SK-N-SH (cell line): Measurements from ENCODE around the gene SP100. TPM values are rescaled to one million over a fixed set of nuclear protein-coding genes. Genes with fewer than 3 reads are reported as not detected.

Experiments used
- CTCF ChIA-PET: fragments of 300-600, 350-600 bp; formaldehyde crosslinking; extraction: SDS; loops from one replicate; lab custom pipeline; 2021; lab: Yijun Ruan, JAX
- POLR2A ChIA-PET: fragments of 350-600 bp; sonication (Branson Sonifier 250); formaldehyde crosslinking; extraction: SDS; loops from one replicate; lab custom pipeline; 2020; ENCODE audit warnings: antibody characterized with exemption, inconsistent platforms; lab: Yijun Ruan, JAX
- DNase-seq: peaks from one replicate; pipeline ENCODE4 v3.0.0; 2012
- H2AFZ ChIP-seq: fragments of 200-600 bp; sonication (generic); 2 replicates; pipeline ENCODE4 v1.8.1; 2016; ENCODE audit warnings: antibody characterized with exemption, mild to moderate bottlenecking, low read depth
- H3F3A ChIP-seq: fragments of 200-600 bp; sonication (generic); replicated peaks from 2 replicates; pipeline ENCODE3; 2016; ENCODE audit warnings: antibody characterized with exemption, mild to moderate bottlenecking; ENCODE audit not compliant: insufficient read depth
- H3K27ac ChIP-seq, 2 experiments: fragments of 200-500 bp in 1 of 2; fragments of 200-600 bp in 1 of 2; sonication (Bioruptor generic) in 1 of 2; sonication (generic), shearing (Covaris generic) in 1 of 2; 2 replicates each; pipeline versions ENCODE4 v1.5.1 to v1.6.1; 2014 to 2016; ENCODE audit warnings: low read depth in 2 of 2, inconsistent platforms in 1 of 2, low read length in 1 of 2, mild to moderate bottlenecking in 1 of 2, mixed read lengths in 1 of 2
- H3K27me3 ChIP-seq: fragments of 200-600 bp; sonication (generic), shearing (Covaris generic); 2 replicates; pipeline ENCODE4 v1.6.1; 2016; ENCODE audit warnings: mixed run types; ENCODE audit not compliant: insufficient read depth
- H3K36me3 ChIP-seq, 2 experiments: fragments of 200-500 bp in 1 of 2; fragments of 200-600 bp in 1 of 2; sonication (Bioruptor generic) in 1 of 2; sonication (generic) in 1 of 2; replicated peaks in 1 of 2; 2 replicates each; pipeline versions ENCODE3 to v1.5.1; 2014 to 2016; ENCODE audit warnings: low read length in 1 of 2, mild to moderate bottlenecking in 1 of 2; ENCODE audit not compliant: insufficient read depth in 2 of 2, control insufficient read depth in 1 of 2
- H3K4me1 ChIP-seq, 2 experiments: fragments of 200-500 bp in 1 of 2; fragments of 200-600 bp in 1 of 2; sonication (Bioruptor generic) in 1 of 2; sonication (generic), shearing (Covaris generic) in 1 of 2; 2 replicates each; pipeline versions ENCODE4 v1.5.1 to v1.6.1; 2014 to 2016; ENCODE audit warnings: low read depth in 1 of 2, low read length in 1 of 2, mixed run types in 1 of 2; ENCODE audit not compliant: insufficient read depth in 2 of 2, control insufficient read depth in 1 of 2
- H3K4me2 ChIP-seq: fragments of 200-600 bp; sonication (generic), shearing (Covaris generic); 2 replicates; pipeline ENCODE4 v1.6.1; 2017; ENCODE audit warnings: mixed run types
- H3K4me3 ChIP-seq, 2 experiments: fragments of 200-500 bp in 1 of 2; fragments of 200-600 bp in 1 of 2; sonication (Bioruptor generic) in 1 of 2; sonication (generic), shearing (Covaris generic) in 1 of 2; 2 replicates each; pipeline versions ENCODE4 v1.5.1 to v1.8.1; 2014 to 2016; ENCODE audit warnings: low read depth in 2 of 2, inconsistent platforms in 1 of 2, low read length in 1 of 2, mild to moderate bottlenecking in 1 of 2, mixed read lengths in 1 of 2, moderate library complexity in 1 of 2
- H3K79me2 ChIP-seq: fragments of 200-600 bp; sonication (generic); 2 replicates; pipeline ENCODE4 v1.8.1; 2017; ENCODE audit warnings: mild to moderate bottlenecking; ENCODE audit not compliant: insufficient read depth
- H3K9ac ChIP-seq: fragments of 200-600 bp; sonication (generic); 2 replicates; pipeline ENCODE4 v1.6.1; 2017; ENCODE audit warnings: mixed run types
- H3K9me2 ChIP-seq: fragments of 200-600 bp; sonication (generic); 2 replicates; pipeline ENCODE4 v1.6.1; 2017; ENCODE audit warnings: mixed run types
- H3K9me3 ChIP-seq: fragments of 200-600 bp; sonication (generic); 2 replicates; pipeline ENCODE4 v1.6.1; 2017; ENCODE audit warnings: mixed run types, mild to moderate bottlenecking, moderate library complexity
- H4K20me1 ChIP-seq: fragments of 200-600 bp; sonication (generic); 2 replicates; pipeline ENCODE4 v1.6.1; 2017; ENCODE audit warnings: mild to moderate bottlenecking, mixed run types; ENCODE audit not compliant: insufficient read depth
- EP300 ChIP-seq, 2 experiments: IDR thresholded peaks; 2 replicates each; pipeline versions ENCODE4 v1.4.0 to v1.6.1; 2012; ENCODE audit warnings: borderline replicate concordance in 1 of 2, low read depth in 1 of 2, low read length in 1 of 2
- EZH2phosphoT487 ChIP-seq: fragments of 200-600 bp; sonication (generic); IDR thresholded peaks from 2 replicates; pipeline ENCODE4 v1.6.1; 2017; ENCODE audit warnings: low read depth, mixed run types, mild to moderate bottlenecking, antibody characterized with exemption, moderate library complexity, borderline replicate concordance
- FOSL2 ChIP-seq: IDR thresholded peaks from 2 replicates; pipeline ENCODE4 v1.4.0; 2012; ENCODE audit warnings: low read depth, mild to moderate bottlenecking, moderate library complexity, borderline replicate concordance
- FOXJ3 ChIP-seq: sonication (generic); formaldehyde crosslinking; IDR thresholded peaks from 2 replicates; pipeline ENCODE4 v1.5.1; 2020; ENCODE audit warnings: mild to moderate bottlenecking, missing genetic modification reagents
- FOXM1 ChIP-seq: IDR thresholded peaks from 2 replicates; pipeline ENCODE4 v1.4.0; 2012; ENCODE audit warnings: low read depth, mild to moderate bottlenecking
- GABPA ChIP-seq: IDR thresholded peaks from 2 replicates; pipeline ENCODE4 v1.4.0; 2012; ENCODE audit warnings: low read depth, mild to moderate bottlenecking
- GATA2 ChIP-seq: sonication (generic); formaldehyde crosslinking; IDR thresholded peaks from 2 replicates; pipeline ENCODE4 v1.5.0; 2020; ENCODE audit warnings: mild to moderate bottlenecking, missing genetic modification reagents
- JUND ChIP-seq: IDR thresholded peaks from 2 replicates; pipeline ENCODE4 v1.4.0; 2012
- MEF2A ChIP-seq: IDR thresholded peaks from 2 replicates; pipeline ENCODE4 v1.4.0; 2012; ENCODE audit warnings: low read depth, borderline replicate concordance
- MXI1 ChIP-seq: IDR thresholded peaks from 2 replicates; pipeline ENCODE4 v1.6.1; 2012; ENCODE audit warnings: mild to moderate bottlenecking, low read depth, low read length, improper control_type of control experiment
- POLR2AphosphoS5 ChIP-seq: IDR thresholded peaks from 2 replicates; pipeline ENCODE4 v1.6.1; 2012; ENCODE audit warnings: low read depth, low read length
- RCOR1 ChIP-seq: fragments of 150-350 bp; IDR thresholded peaks from 2 replicates; pipeline ENCODE4 v1.6.1; 2017; ENCODE audit warnings: antibody characterized with exemption, low read length
- RFX5 ChIP-seq: IDR thresholded peaks from 2 replicates; pipeline ENCODE4 v1.6.1; 2012; ENCODE audit warnings: mild to moderate bottlenecking, improper control_type of control experiment, low read length
- SMC3 ChIP-seq: IDR thresholded peaks from 2 replicates; pipeline ENCODE4 v1.6.1; 2012; ENCODE audit warnings: low read depth, low read length, improper control_type of control experiment
- TCF12 ChIP-seq: IDR thresholded peaks from 2 replicates; pipeline ENCODE4 v1.4.0; 2012
- TEAD4 ChIP-seq: IDR thresholded peaks from 2 replicates; pipeline ENCODE4 v1.4.0; 2012; ENCODE audit warnings: mild to moderate bottlenecking, borderline replicate concordance; ENCODE audit not compliant: insufficient read depth
- YY1 ChIP-seq: IDR thresholded peaks from 2 replicates; pipeline ENCODE4 v1.4.0; 2012; ENCODE audit warnings: low read depth, mild to moderate bottlenecking
- WGBS: methylation state at CpG from one replicate; pipeline ENCODE4 v1.1.6; 2017; ENCODE audit warnings: low lambda C conversion rate; 5-methylcytosine and 5-hydroxymethylcytosine counted together
- polyA plus RNA-seq, 3 experiments: library from polyadenylated mRNA; depleted of rRNA; stranded (reverse); fragments of >200 nt; gene quantifications; 2 replicates each; pipeline ENCODE4 v1.2.3, GENCODE V29; 2012
- TF ChIP-seq, protein P1 (sequence below): IDR thresholded peaks from 2 replicates; pipeline ENCODE4 v1.6.1; 2012; ENCODE audit warnings: mild to moderate bottlenecking, low read depth, low read length, moderate library complexity
- TF ChIP-seq, protein P2 (sequence below): fragments of 150-350 bp; IDR thresholded peaks from 2 replicates; pipeline ENCODE4 v1.6.1; 2016; ENCODE audit warnings: mild to moderate bottlenecking, low read depth, low read length
- TF ChIP-seq, protein P3 (sequence below): fragments of 150-350 bp; IDR thresholded peaks from 2 replicates; pipeline ENCODE4 v1.6.1; 2017; ENCODE audit warnings: antibody characterized with exemption, low read length, low read depth, borderline replicate concordance

Gene SP100
- polyA plus RNA-seq, 1 of the 3 experiments (the other 2 are of a cell fraction): 38.1 TPM

DNA sequence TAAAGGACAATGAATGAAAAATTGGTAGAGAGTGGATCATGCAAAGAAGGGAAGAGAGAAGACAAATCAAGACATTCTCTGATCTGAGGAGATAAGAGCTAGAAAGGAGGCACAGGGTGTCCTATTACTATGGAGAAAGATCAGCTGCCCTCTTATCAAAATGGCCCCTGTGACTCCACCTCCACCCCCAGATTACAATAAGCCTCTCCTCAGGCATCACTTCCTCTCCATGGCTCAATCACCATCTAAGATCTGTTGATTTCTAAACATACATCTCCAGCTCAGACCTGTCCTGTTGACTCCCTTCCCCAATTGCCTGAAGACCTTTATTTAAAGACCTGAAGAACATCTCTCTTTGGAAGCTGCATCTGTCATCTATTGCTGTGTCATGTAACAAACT is 43.2 kb downstream of the SP100 start:
- H3K27me3 ChIP-seq: no peaks in the 10 kb centered on the region
- no peak overlapping the region for H3K4me3 ChIP-seq
- no peak overlapping the region for H3K4me2 ChIP-seq
- no peaks in the 10 kb centered on the region for H3K4me1 ChIP-seq
- H4K20me1 ChIP-seq: no peaks in the 10 kb centered on the region
- no peaks in the 10 kb centered on the region for H3F3A ChIP-seq
- CTCF ChIA-PET: no interaction called here
- H3K79me2 ChIP-seq: no peaks in the 10 kb centered on the region
- no peak overlapping the region for H3K27ac ChIP-seq
- POLR2A ChIA-PET: no interaction called here
- TF ChIP-seq TEAD4: no peak
- no peak for TF ChIP-seq RFX5
- TF ChIP-seq YY1: no peak
- no peak for TF ChIP-seq POLR2AphosphoS5
- no peak for TF ChIP-seq EZH2phosphoT487
- TF ChIP-seq, protein P1, sequence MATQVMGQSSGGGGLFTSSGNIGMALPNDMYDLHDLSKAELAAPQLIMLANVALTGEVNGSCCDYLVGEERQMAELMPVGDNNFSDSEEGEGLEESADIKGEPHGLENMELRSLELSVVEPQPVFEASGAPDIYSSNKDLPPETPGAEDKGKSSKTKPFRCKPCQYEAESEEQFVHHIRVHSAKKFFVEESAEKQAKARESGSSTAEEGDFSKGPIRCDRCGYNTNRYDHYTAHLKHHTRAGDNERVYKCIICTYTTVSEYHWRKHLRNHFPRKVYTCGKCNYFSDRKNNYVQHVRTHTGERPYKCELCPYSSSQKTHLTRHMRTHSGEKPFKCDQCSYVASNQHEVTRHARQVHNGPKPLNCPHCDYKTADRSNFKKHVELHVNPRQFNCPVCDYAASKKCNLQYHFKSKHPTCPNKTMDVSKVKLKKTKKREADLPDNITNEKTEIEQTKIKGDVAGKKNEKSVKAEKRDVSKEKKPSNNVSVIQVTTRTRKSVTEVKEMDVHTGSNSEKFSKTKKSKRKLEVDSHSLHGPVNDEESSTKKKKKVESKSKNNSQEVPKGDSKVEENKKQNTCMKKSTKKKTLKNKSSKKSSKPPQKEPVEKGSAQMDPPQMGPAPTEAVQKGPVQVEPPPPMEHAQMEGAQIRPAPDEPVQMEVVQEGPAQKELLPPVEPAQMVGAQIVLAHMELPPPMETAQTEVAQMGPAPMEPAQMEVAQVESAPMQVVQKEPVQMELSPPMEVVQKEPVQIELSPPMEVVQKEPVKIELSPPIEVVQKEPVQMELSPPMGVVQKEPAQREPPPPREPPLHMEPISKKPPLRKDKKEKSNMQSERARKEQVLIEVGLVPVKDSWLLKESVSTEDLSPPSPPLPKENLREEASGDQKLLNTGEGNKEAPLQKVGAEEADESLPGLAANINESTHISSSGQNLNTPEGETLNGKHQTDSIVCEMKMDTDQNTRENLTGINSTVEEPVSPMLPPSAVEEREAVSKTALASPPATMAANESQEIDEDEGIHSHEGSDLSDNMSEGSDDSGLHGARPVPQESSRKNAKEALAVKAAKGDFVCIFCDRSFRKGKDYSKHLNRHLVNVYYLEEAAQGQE: no peak
- TF ChIP-seq, protein P2, sequence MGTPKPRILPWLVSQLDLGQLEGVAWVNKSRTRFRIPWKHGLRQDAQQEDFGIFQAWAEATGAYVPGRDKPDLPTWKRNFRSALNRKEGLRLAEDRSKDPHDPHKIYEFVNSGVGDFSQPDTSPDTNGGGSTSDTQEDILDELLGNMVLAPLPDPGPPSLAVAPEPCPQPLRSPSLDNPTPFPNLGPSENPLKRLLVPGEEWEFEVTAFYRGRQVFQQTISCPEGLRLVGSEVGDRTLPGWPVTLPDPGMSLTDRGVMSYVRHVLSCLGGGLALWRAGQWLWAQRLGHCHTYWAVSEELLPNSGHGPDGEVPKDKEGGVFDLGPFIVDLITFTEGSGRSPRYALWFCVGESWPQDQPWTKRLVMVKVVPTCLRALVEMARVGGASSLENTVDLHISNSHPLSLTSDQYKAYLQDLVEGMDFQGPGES: no peak
- no peak for TF ChIP-seq GABPA
- 0 out of 2 replicates have a peak, but pooled peaks cover 7% of the 10 kb centered on the region for H3K9me3 ChIP-seq
- H3K9me2 ChIP-seq: no peaks in the 10 kb centered on the region
- peaks cover 31 to 77% of the 10 kb centered on the region in 2 experiments for H3K36me3 ChIP-seq
- no peak for DNase-seq
- no peak overlapping the region for H2AFZ ChIP-seq
- H3K9ac ChIP-seq: no peak overlapping the region

DNA sequence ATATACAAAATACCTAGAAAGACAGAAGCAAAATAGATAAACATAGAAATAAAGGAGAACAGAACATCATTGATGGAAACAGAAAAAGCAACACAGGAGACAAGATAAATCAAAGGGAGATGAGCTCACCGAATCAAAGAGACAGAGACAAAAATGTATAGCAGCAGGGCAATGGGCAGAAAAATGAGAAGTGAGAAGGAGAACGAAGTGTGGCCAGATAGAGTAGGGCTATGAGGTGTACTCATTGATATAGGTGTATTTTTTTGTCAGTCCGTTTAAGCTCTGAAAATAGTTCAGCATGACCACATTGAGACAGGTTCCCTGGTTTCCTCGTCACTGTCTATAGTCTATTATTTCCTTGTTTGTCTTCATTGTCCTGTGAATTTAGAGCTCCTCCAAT is 55.1 kb downstream of the SP100 start:
- peaks cover 4% of the 10 kb centered on the region for H3F3A ChIP-seq
- no peaks in the 10 kb centered on the region for H3K9me2 ChIP-seq
- no peaks in the 10 kb centered on the region for H4K20me1 ChIP-seq
- H3K27me3 ChIP-seq: no peaks in the 10 kb centered on the region
- H3K9ac ChIP-seq: no peak overlapping the region
- H3K9me3 ChIP-seq: no peaks in the 10 kb centered on the region
- ChIA-PET POLR2A (no interaction called here), CTCF (interaction anchor here (0.7 kb wide), 1 partner anchor 1924 kb away, joined by 3 read pairs; no protein-coding TSS in a partner anchor)
- H2AFZ ChIP-seq: no peak overlapping the region
- WGBS: 55% methylated on average over 4 of the region's 4 CpGs
- no peak overlapping the region for H3K27ac ChIP-seq
- H3K4me3 ChIP-seq: no peak overlapping the region
- H3K79me2 ChIP-seq: no peaks in the 10 kb centered on the region
- no peak overlapping the region for H3K4me2 ChIP-seq
- DNase-seq: no peak
- H3K36me3 ChIP-seq: peaks cover 20 to 74% of the 10 kb centered on the region in 2 experiments
- TF ChIP-seq EP300 (IDR thresholded peaks at IDR 0.05; ENCODE audit: borderline replicate concordance in 1 of 2, low read depth in 1 of 2, low read length in 1 of 2) (no peak), FOXM1 (no peak), MEF2A (no peak), FOXJ3 (no peak), RCOR1 (no peak), SMC3 (no peak), FOSL2 (no peak), GATA2 (CRISPR knock-in tag) (no peak), JUND (no peak), YY1 (no peak), RFX5 (no peak), EZH2phosphoT487 (no peak), GABPA (no peak), MXI1 (no peak), TCF12 (no peak)
- TF ChIP-seq, protein P3, sequence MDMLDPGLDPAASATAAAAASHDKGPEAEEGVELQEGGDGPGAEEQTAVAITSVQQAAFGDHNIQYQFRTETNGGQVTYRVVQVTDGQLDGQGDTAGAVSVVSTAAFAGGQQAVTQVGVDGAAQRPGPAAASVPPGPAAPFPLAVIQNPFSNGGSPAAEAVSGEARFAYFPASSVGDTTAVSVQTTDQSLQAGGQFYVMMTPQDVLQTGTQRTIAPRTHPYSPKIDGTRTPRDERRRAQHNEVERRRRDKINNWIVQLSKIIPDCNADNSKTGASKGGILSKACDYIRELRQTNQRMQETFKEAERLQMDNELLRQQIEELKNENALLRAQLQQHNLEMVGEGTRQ: no peak
- TF ChIP-seq, protein P2: no peak
- H3K4me1 ChIP-seq: no peaks in the 10 kb centered on the region
